Prostate gland (tissue), 2 donors: Measurements from ENCODE around the gene SSPN. TPM values are rescaled to one million over a fixed set of nuclear protein-coding genes. Genes with fewer than 3 reads are reported as not detected.

Source experiments
- DNase-seq: peaks from one replicate; pipeline ENCODE4 v3.0.0-alpha.2; 2019; ENCODE audit warnings: low spot score
- H3K27ac ChIP-seq, 2 donors: fragments of 200-600 bp; sonication (generic); 2 replicates each; pipeline ENCODE4 v1.5.1; 2017 to 2019
- H3K27me3 ChIP-seq: fragments of 200-600 bp; sonication (generic); replicated peaks from 2 replicates; pipeline ENCODE4 v1.5.1; 2019; ENCODE audit not compliant: insufficient read depth
- H3K36me3 ChIP-seq, 2 donors: fragments of 200-600 bp; sonication (generic); 1 replicate in 1 of 2; 2 replicates in 1 of 2; pipeline versions ENCODE4 v1.5.1 to v1.8.1; 2017 to 2019
- H3K4me1 ChIP-seq: fragments of 200-600 bp; sonication (generic); replicated peaks from 2 replicates; pipeline ENCODE4 v1.5.1; 2019
- H3K4me3 ChIP-seq, 2 donors: fragments of 200-600 bp; sonication (generic); 2 replicates each; pipeline ENCODE4 v1.5.1; 2017 to 2019
- H3K9me3 ChIP-seq: fragments of 200-600 bp; sonication (generic); 2 replicates; pipeline ENCODE4 v1.5.1; 2017
- CTCF ChIP-seq, 4 experiments: fragments of 200-600 bp in 2 of 4; fragments of 450-650 bp in 2 of 4; sonication (generic) in 2 of 4; IDR thresholded peaks; 1 replicate in 3 of 4; 2 replicates in 1 of 4; pipeline ENCODE4 v1.5.1; 2016 to 2019; ENCODE audit warnings: antibody characterized with exemption in 4 of 4, mild to moderate bottlenecking in 2 of 4, moderate library complexity in 2 of 4
- POLR2A ChIP-seq: fragments of 450-650 bp; IDR thresholded peaks from one replicate; pipeline ENCODE4 v1.6.1; 2016; ENCODE audit warnings: antibody characterized with exemption, mild to moderate bottlenecking
- POLR2AphosphoS5 ChIP-seq: sonication (generic); formaldehyde crosslinking; IDR thresholded peaks from one replicate; pipeline ENCODE4 v1.6.1; 2017; ENCODE audit warnings: antibody characterized with exemption
- WGBS: methylation state at CpG from one replicate; pipeline ENCODE4 v1.1.5; 2018; 5-methylcytosine and 5-hydroxymethylcytosine counted together
- intact Hi-C: fragments of 100-400 bp; cut with DNase I; formaldehyde crosslinking; loops from one replicate; pipeline ENCODE4 v1.14.2; 2022
- total RNA-seq, 2 donors: library from RNA; depleted of rRNA; stranded (reverse); fragments of >200 nt; gene quantifications; one replicate each; pipeline ENCODE4 v1.1.0, GENCODE V29; 2016

The SSPN gene
- total RNA-seq, 2 donors from 2014 or later, result 17.0 to 29.5 TPM

DNA sequence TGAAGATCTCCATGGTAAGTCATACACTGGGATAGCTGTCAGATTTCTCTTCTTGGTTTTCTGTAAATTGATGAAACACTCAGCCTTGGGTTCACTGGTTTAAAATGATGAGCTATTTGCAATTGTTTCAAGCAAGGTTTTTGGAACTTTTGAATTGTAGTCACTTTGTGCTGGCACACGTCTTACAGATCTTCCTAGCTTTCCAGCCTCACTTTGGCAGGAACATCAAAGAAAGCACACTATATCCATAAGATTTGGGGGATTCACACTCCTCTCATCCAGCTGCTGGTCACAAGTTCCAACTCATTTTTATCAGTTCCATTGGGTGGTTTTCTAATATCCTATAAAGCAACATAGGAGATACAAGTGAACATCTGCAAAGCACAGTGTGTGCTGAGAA, 16.0 kb downstream of the SSPN start:
- Histone ChIP-seq H3K9me3 (no peaks in the 10 kb centered on the region), H3K27me3 (no peaks in the 10 kb centered on the region), H3K4me3 (no peak overlapping the region), H3K4me1 (no peaks in the 10 kb centered on the region), H3K27ac (no peak overlapping the region), H3K36me3 (no peaks in the 10 kb centered on the region)
- 69% methylated on average over 1 of the region's 1 CpG for WGBS
- no peak for DNase-seq
- TF ChIP-seq POLR2AphosphoS5 (no peak), CTCF (IDR thresholded peaks at IDR 0.05) (no peak), POLR2A (no peak)
- intact Hi-C loops, result no loop called here

- WGBS, result 72% methylated on average over 5 of the region's 5 CpGs
- intact Hi-C loops, result no loop called here
Observed at GRCh38 chr12:26212396-26212795, 17.0 kb downstream of the SSPN start.

GRCh38 chr12:26212988-26213387, 17.6 kb downstream of the SSPN start:
- Histone ChIP-seq H3K4me1 (no peaks in the 10 kb centered on the region), H3K4me3 (no peak overlapping the region), H3K27me3 (no peaks in the 10 kb centered on the region), H3K9me3 (no peaks in the 10 kb centered on the region), H3K27ac (no peak overlapping the region), H3K36me3 (no peaks in the 10 kb centered on the region)
- 93% methylated on average over 2 of the region's 2 CpGs for WGBS
- DNase-seq, result no peak
- TF ChIP-seq POLR2A (no peak), POLR2AphosphoS5 (no peak), CTCF (IDR thresholded peaks at IDR 0.05) (no peak)
- intact Hi-C loops, result no loop called here

More at GRCh38 chr12:26212396-26212795, 17.0 kb downstream of the SSPN start:
- no peaks in the 10 kb centered on the region for H3K36me3 ChIP-seq
- no peak overlapping the region for H3K27ac ChIP-seq
- no peaks in the 10 kb centered on the region for H3K4me1 ChIP-seq
- H3K9me3 ChIP-seq, result no peaks in the 10 kb centered on the region
- no peak overlapping the region for H3K4me3 ChIP-seq
- TF ChIP-seq POLR2A (no peak), CTCF (IDR thresholded peaks at IDR 0.05) (no peak), POLR2AphosphoS5 (no peak)
- no peak for DNase-seq
- H3K27me3 ChIP-seq, result no peaks in the 10 kb centered on the region

- Histone ChIP-seq H3K4me3 (no peak overlapping the region), H3K4me1 (no peaks in the 10 kb centered on the region), H3K27ac (no peak overlapping the region), H3K36me3 (no peaks in the 10 kb centered on the region), H3K27me3 (no peaks in the 10 kb centered on the region), H3K9me3 (no peaks in the 10 kb centered on the region)
- intact Hi-C loops, result no loop called here
- TF ChIP-seq CTCF (IDR thresholded peaks at IDR 0.05) (no peak), POLR2AphosphoS5 (no peak), POLR2A (no peak)
- no peak for DNase-seq
- 82% methylated on average over 2 of the region's 2 CpGs for WGBS
Observed at GRCh38 chr12:26214121-26214520, 18.7 kb downstream of the SSPN start.

DNA sequence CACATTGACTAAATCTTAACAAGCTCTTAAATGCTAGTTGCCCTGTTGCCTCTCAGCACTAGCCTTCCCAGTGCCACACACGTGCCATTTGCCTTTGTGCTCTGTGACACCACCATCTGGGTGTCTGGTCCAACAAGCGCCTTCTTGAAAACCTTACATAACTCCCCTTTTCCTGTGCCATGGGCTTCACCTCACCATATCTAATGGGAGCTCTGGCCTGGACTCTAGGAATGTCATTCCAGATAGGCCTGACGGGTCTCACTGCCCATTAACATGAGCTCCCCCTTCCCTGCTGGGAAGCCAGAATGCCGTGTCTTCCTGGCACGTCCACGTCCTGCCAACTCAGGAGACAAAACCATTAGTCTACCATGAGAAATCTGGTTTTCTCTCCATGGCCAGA, 24.4 kb downstream of the SSPN start:
- no peaks in the 10 kb centered on the region for H3K27me3 ChIP-seq
- intact Hi-C loops, result no loop called here
- H3K4me3 ChIP-seq, result no peak overlapping the region
- TF ChIP-seq POLR2AphosphoS5 (no peak), POLR2A (no peak), CTCF (IDR thresholded peaks at IDR 0.05) (no peak)
- no peaks in the 10 kb centered on the region for H3K36me3 ChIP-seq
- no peak for DNase-seq
- H3K4me1 ChIP-seq, result no peaks in the 10 kb centered on the region
- no peak overlapping the region for H3K27ac ChIP-seq
- no peaks in the 10 kb centered on the region for H3K9me3 ChIP-seq
- WGBS, result 66% methylated on average over 6 of the region's 6 CpGs
